Upper lobe of left lung (tissue), 6 donors: ENCODE data around the gene ITSN2. TPM values are rescaled to one million over a fixed set of nuclear protein-coding genes. Genes with fewer than 3 reads are reported as not detected.
"Not testable (repeated sequence)": the region's sequence is repeated elsewhere in the genome, so short reads cannot be mapped to it uniquely, and the experiment has no call there.

Experiments
- ATAC-seq, 2 donors: fragments of 200-7000 bp; cut with Tn5 transposase; one replicate each; pipeline ENCODE4 v1.9.1; 2022; ENCODE audit warnings: mild to moderate bottlenecking in 2 of 2, moderate library complexity in 2 of 2; ENCODE audit not compliant: low FRiP score in 2 of 2
- DNase-seq, 2 donors: peaks; one replicate each; pipeline ENCODE4 v3.0.0-alpha.2; 2019 to 2020
- H3K27ac ChIP-seq, 4 donors: fragments of 200-600 bp; sonication (generic); one replicate each; pipeline ENCODE4 v1.5.1; 2016 to 2019
- H3K27me3 ChIP-seq, 4 donors: fragments of 200-600 bp; sonication (generic); one replicate each; pipeline ENCODE4 v1.5.1; 2017 to 2019
- H3K36me3 ChIP-seq, 4 donors: fragments of 200-600 bp; sonication (generic); one replicate each; pipeline ENCODE4 v1.5.1; 2016 to 2019
- H3K4me1 ChIP-seq, 4 donors: fragments of 200-600 bp; sonication (generic); one replicate each; pipeline ENCODE4 v1.5.1; 2018 to 2019
- H3K4me3 ChIP-seq, 4 donors: fragments of 200-600 bp; sonication (generic); one replicate each; pipeline ENCODE4 v1.5.1; 2017 to 2019; ENCODE audit warnings: mild to moderate bottlenecking in 2 of 4, moderate library complexity in 1 of 4
- H3K9me3 ChIP-seq, 4 donors: fragments of 200-600 bp; sonication (generic); one replicate each; pipeline ENCODE4 v1.5.1; 2018 to 2019
- EP300 ChIP-seq, 4 donors: sonication (generic); formaldehyde crosslinking; IDR thresholded peaks; one replicate each; pipeline ENCODE4 v1.5.1; 2017; ENCODE audit warnings: antibody characterized with exemption in 4 of 4, control low read depth in 2 of 4
- POLR2A ChIP-seq, 4 donors: fragments of 450-650 bp; IDR thresholded peaks; one replicate each; pipeline ENCODE4 v1.5.1; 2016 to 2017; ENCODE audit warnings: antibody characterized with exemption in 4 of 4, mild to moderate bottlenecking in 2 of 4
- POLR2AphosphoS5 ChIP-seq, 2 donors: sonication (generic); formaldehyde crosslinking; IDR thresholded peaks; one replicate each; pipeline ENCODE4 v1.5.1; 2017; ENCODE audit warnings: antibody characterized with exemption in 2 of 2
- WGBS, 2 donors: methylation state at CpG; one replicate each; pipeline ENCODE4 v1.1.5; 2017 to 2018; 5-methylcytosine and 5-hydroxymethylcytosine counted together
- total RNA-seq, 6 donors: library from RNA; depleted of rRNA in 4 of 6; stranded (reverse); fragments of >200 nt in 4 of 6; gene quantifications; one replicate each; pipeline versions ENCODE4 v1.1.0 to v1.2.1, GENCODE V29; 2016 to 2021
- TF ChIP-seq, protein P1 (sequence below), 6 experiments: fragments of 450-650 bp in 4 of 6; fragments of 200-600 bp in 2 of 6; sonication (generic) in 2 of 6; IDR thresholded peaks; one replicate each; pipeline ENCODE4 v1.5.1; 2016 to 2019; ENCODE audit warnings: antibody characterized with exemption in 6 of 6
- donor health status: DM: no; HTN: no; CAD: no; lungs with moderate emphysema.
- donor health status: DM: no; HTN: yes; CAD: no; lungs with severe emphysema.

The ITSN2 gene
- total RNA-seq, 6 donors from 2014 or later: 73.4 to 119 (median 91.3) TPM

- Histone ChIP-seq H3K9me3 (no peaks in the 10 kb centered on the region), H3K27me3 (no peaks in the 10 kb centered on the region), H3K4me3 (no peak overlapping the region), H3K4me1 (no peaks in the 10 kb centered on the region), H3K36me3 (peaks cover 18 to 43% (median 25%) of the 10 kb centered on the region in 4 donors), H3K27ac (no peak overlapping the region)
- no peak for TF ChIP-seq POLR2A (IDR thresholded peaks at IDR 0.05)
- no peak for TF ChIP-seq POLR2AphosphoS5 (IDR thresholded peaks at IDR 0.05)
- TF ChIP-seq EP300 (IDR thresholded peaks at IDR 0.05): no peak
- TF ChIP-seq, protein P1, sequence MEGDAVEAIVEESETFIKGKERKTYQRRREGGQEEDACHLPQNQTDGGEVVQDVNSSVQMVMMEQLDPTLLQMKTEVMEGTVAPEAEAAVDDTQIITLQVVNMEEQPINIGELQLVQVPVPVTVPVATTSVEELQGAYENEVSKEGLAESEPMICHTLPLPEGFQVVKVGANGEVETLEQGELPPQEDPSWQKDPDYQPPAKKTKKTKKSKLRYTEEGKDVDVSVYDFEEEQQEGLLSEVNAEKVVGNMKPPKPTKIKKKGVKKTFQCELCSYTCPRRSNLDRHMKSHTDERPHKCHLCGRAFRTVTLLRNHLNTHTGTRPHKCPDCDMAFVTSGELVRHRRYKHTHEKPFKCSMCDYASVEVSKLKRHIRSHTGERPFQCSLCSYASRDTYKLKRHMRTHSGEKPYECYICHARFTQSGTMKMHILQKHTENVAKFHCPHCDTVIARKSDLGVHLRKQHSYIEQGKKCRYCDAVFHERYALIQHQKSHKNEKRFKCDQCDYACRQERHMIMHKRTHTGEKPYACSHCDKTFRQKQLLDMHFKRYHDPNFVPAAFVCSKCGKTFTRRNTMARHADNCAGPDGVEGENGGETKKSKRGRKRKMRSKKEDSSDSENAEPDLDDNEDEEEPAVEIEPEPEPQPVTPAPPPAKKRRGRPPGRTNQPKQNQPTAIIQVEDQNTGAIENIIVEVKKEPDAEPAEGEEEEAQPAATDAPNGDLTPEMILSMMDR (IDR thresholded peaks at IDR 0.05): no peak
- DNase-seq: no peak
- 82 to 89% methylated on average over 12 of the region's 12 CpGs for WGBS, 2 donors
- peak in 1 of 2 donors; percentile 17 for ATAC-seq
These were observed 160.3 kb downstream of the ITSN2 start for GRCh38 chr2:24199968-24200590.

GRCh38 chr2:24197213-24197612, 163.1 kb downstream of the ITSN2 start:
- H3K9me3 ChIP-seq, H3K27me3 ChIP-seq, DNase-seq, ATAC-seq, H3K4me1 ChIP-seq, H3K4me3 ChIP-seq, H3K27ac ChIP-seq: not testable (repeated sequence)
- H3K36me3 ChIP-seq: peaks cover 0 to 14% (median 2%) of the 10 kb centered on the region in 4 donors
- 86% methylated on average over 1 of the region's 1 CpG for WGBS, 2 donors

DNA sequence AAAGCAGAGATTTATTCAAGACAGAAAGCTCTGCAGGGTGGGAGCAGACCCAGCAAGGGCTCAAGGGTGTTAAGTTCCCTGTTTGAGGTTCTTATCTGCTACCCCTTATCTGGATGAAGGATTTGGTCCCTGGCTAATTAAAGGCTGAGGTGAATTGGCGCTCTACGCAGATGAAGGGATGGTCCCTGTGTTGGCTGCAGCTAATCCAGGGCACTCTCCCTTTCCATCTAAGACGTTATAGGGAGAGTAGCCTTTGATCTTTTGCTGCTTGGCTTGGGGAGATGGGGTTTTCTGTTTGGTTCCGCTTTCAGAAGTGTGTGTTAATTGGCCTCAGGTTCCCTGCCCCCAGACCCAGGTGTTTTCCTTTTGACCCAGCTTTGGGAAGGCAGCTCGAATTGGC, 168.5 kb downstream of the ITSN2 start:
- Histone ChIP-seq H3K27me3 (no peaks in the 10 kb centered on the region), H3K27ac (no peak overlapping the region), H3K36me3 (no peaks in the 10 kb centered on the region), H3K4me1 (no peaks in the 10 kb centered on the region), H3K4me3 (no peak overlapping the region), H3K9me3 (no peaks in the 10 kb centered on the region)
- DNase-seq (no peak), ATAC-seq (no peak)
- TF ChIP-seq, protein P1 (IDR thresholded peaks at IDR 0.05): no peak
- TF ChIP-seq EP300 (IDR thresholded peaks at IDR 0.05): no peak
- TF ChIP-seq POLR2A (IDR thresholded peaks at IDR 0.05): no peak
- no peak for TF ChIP-seq POLR2AphosphoS5 (IDR thresholded peaks at IDR 0.05)
- WGBS, 2 donors: 68 to 76% methylated on average over 5 of the region's 5 CpGs

DNA sequence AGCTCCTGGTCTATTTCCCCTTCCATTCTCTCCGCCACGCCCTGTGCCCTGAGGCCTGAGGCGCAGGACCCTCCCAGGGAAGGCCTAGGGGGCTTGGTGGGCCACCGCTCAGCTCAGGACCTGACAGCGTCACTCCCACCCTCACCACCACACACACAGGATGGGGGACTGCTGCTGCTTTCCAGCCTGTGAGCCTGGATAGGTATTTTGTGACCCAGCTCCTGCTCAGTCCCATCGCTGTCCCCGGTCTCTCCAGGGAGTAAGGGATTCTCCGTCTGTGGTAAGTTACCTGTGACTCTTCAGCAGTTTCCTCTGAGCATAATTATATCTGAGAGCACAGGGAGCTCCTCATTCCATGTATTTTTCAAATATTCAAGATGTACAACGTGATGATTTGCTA, 169.2 kb downstream of the ITSN2 start:
- Histone ChIP-seq H3K36me3 (no peaks in the 10 kb centered on the region), H3K27me3 (no peaks in the 10 kb centered on the region), H3K4me1 (no peaks in the 10 kb centered on the region), H3K9me3 (no peaks in the 10 kb centered on the region), H3K4me3 (no peak overlapping the region), H3K27ac (no peak overlapping the region)
- WGBS, 2 donors: 90 to 94% methylated on average over 9 of the region's 9 CpGs
- ATAC-seq (no peak), DNase-seq (peak in 1 of 2 donors; percentile 48)
- TF ChIP-seq, protein P1 (IDR thresholded peaks at IDR 0.05): no peak
- no peak for TF ChIP-seq EP300 (IDR thresholded peaks at IDR 0.05)
- TF ChIP-seq POLR2AphosphoS5 (IDR thresholded peaks at IDR 0.05): no peak
- no peak for TF ChIP-seq POLR2A (IDR thresholded peaks at IDR 0.05)

- H3K4me3 ChIP-seq: no peak overlapping the region
- no peak for ATAC-seq
- H3K27ac ChIP-seq: no peak overlapping the region
- H3K36me3 ChIP-seq: no peaks in the 10 kb centered on the region
- TF ChIP-seq POLR2AphosphoS5 (IDR thresholded peaks at IDR 0.05): no peak
- no peak for TF ChIP-seq POLR2A (IDR thresholded peaks at IDR 0.05)
- TF ChIP-seq, protein P1 (IDR thresholded peaks at IDR 0.05): no peak
- TF ChIP-seq EP300 (IDR thresholded peaks at IDR 0.05): no peak
- no peaks in the 10 kb centered on the region for H3K4me1 ChIP-seq
- H3K9me3 ChIP-seq: no peaks in the 10 kb centered on the region
- no peaks in the 10 kb centered on the region for H3K27me3 ChIP-seq
- 83 to 96% methylated on average over 9 of the region's 9 CpGs for WGBS, 2 donors
- DNase-seq: peak in 1 of 2 donors; percentile 37
These were observed 169.8 kb downstream of the ITSN2 start for GRCh38 chr2:24190503-24190902.
